GM10266 (cell line): Measurements from ENCODE around the gene GHRL.

Experiments
- DNase-seq: peaks from one replicate; pipeline ENCODE4 v3.0.0; 2012; ENCODE audit errors: extremely low spot score
- TF ChIP-seq, protein P1 (sequence below): IDR thresholded peaks from 2 replicates; pipeline ENCODE4 v1.5.1; 2012; ENCODE audit warnings: mild to moderate bottlenecking, low read depth; ENCODE audit not compliant: control insufficient read depth, insufficient read depth; ENCODE audit errors: missing control alignments

The GHRL gene

DNA sequence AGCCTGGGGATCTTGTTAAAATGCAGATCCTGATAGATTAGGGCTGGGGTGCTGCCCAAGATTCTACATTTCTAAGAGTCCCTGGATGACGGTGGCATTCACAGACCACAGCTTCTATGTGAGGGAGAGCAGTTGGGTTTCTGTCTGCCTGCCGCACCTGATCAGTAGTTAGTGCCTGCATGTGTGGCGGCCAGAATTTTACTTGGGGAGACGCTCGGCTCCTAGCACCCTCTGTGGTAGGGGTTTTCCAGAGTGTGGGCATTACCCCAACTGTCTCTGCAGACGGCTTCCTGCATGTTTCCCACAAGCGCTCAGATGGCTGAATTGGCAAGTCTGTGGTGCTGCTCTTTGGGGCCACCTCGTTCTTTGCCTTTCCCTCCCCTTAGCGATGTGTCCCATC is 8.3 kb downstream of the GHRL start:
- DNase-seq = no peak
- TF ChIP-seq, protein P1, sequence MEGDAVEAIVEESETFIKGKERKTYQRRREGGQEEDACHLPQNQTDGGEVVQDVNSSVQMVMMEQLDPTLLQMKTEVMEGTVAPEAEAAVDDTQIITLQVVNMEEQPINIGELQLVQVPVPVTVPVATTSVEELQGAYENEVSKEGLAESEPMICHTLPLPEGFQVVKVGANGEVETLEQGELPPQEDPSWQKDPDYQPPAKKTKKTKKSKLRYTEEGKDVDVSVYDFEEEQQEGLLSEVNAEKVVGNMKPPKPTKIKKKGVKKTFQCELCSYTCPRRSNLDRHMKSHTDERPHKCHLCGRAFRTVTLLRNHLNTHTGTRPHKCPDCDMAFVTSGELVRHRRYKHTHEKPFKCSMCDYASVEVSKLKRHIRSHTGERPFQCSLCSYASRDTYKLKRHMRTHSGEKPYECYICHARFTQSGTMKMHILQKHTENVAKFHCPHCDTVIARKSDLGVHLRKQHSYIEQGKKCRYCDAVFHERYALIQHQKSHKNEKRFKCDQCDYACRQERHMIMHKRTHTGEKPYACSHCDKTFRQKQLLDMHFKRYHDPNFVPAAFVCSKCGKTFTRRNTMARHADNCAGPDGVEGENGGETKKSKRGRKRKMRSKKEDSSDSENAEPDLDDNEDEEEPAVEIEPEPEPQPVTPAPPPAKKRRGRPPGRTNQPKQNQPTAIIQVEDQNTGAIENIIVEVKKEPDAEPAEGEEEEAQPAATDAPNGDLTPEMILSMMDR = no peak

DNA sequence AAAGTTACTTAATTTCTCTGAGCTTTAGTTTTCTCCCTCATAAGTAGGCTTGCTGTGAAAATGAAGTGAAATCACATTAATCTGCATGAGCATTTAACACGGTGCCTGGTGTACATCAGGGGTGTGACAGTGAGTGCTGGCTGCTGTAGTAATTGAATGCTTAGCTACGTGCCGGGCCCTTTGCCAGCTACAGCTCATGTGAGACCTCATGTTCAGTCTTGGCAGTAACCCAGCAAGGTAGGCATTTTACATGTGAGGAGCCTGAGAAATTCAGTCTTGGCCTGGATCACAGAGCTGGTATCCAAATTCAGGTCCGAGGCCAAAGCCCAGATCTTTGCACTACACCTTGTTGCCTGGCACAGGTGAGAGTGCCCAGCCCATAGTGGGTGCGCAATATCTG is 9.1 kb downstream of the GHRL start:
- DNase-seq = no peak
- TF ChIP-seq, protein P1 = no peak

DNA sequence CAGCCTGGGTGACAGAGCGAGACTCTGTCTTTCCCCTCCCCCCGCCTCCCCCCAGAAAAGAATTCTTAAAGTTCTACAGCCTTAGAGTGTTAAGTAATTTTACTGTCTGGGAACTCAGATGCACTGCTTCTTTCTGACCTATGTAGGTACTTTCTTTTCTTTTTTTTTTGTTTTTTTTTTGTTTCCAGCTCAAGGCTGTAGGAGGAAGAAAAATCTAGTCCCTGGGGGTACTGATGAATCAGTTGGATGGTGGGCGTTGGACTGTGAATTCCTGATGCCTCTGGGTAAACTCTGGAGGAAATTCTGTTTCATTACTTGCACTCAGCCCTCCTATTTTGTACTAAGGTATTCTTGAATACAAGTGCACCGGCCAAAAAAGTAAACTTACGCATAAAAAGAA is 10.8 kb downstream of the GHRL start:
- TF ChIP-seq, protein P1 = no peak
- no peak for DNase-seq

DNA sequence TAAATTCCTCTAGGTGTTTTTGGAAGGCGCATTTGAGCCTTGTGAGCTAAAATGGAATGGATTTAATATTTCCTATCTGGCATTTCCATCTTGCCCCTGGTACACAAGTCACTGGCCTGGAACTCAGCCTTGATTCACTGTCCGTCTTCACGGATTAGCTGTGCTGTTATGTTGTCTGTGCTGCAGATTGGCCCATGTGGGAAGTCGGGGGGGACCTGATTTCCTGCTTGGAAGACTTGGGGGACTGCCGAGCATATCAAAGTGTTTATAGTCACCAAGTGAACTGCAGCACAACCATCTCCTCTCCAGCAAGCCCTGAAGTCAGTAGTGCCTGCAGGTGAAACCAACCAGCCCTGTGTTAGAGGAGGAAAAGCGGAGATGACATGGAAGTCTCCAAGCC is 12.2 kb downstream of the GHRL start:
- TF ChIP-seq, protein P1 = no peak

DNA sequence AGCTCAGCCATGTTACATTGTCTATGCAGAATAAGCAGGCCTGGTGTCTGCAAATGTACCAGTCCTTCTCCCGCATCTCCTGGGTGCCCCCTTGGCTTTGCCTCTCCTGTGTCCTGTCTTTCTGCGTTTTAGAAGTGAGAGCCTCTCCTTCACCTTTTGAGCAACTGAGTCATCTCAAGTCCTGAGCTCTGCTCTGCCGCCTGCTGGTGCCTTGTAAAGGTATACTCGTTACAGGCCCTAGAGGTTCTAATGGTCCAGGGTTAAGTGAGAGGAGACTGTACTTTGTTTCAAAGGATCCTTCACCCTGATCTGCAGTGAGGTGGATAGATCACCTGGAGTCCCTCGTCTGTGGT is 12.6 kb downstream of the GHRL start:
- no peak for DNase-seq
- TF ChIP-seq, protein P1 = no peak

More for the DNA sequence above, 12.2 kb downstream of the GHRL start:
- DNase-seq = no peak

DNA sequence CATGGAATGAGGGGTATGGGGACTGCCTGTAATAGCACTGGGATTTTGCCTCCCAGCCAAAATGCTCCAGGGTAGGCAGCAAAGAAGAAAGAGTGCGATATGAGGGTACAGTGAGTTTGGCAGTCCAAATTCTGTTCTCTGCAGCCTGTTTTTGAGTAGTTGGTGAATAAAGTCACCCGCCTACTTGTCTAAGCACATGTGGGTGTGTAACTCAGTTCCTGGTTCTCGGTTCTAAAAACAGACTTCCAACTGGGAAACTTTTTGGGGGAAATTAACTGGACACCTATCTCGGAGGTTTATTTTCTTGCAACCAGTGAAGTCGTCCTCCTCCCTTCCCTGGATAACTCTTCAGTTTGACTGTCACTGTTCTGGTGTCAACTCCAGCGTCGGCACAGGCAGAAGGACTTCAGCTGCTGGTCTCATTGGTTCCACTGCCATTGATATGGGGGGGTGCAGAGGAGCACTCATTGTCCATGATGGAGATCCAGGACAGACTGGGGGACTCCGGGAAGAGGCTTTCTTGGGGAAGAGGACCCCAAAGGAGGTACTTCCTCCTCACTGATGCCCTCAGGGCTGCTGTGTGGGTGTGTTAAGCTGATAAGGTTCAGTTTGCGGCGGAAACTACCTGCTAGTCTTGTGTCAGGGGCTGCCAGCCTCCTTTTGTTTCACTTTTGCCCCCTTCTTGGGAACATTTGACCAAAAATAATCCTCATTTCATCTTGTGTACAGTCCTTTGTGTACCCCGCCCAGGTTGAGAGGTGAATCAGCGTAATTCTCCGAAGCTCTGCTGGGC is 13.2 kb downstream of the GHRL start:
- DNase-seq = no peak
- TF ChIP-seq, protein P1 = no peak

DNA sequence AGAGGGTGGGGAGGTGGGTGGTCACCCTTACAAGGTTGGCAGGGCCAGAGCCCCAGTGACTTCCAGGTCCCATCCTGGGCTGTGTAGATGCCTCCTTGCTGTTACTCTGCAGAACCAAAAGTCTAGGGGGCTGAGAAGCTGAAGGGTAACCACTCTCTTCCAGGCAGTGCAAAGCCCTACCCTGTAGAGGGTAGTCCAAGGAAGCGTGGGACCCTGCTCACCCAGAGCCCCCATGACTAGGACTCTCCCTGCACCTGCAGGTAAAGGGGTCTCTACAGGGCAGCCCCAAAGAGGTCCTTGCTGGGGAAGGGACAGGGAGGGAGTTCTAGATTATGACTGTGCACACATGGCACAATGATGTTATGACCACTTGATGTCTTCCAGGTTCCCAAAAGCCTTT is 14.2 kb downstream of the GHRL start:
- DNase-seq = no peak
- TF ChIP-seq, protein P1 = no peak
